ENCODE results near the gene CD86.

- TF ChIP-seq CTCF (IDR thresholded peaks at IDR 0.05) (no peak), POLR2A (IDR thresholded peaks at IDR 0.05) (no peak), EP300 (IDR thresholded peaks at IDR 0.05; ENCODE audit: low read depth) (no peak), POLR2AphosphoS5 (IDR thresholded peaks at IDR 0.05) (no peak)
Measured at GRCh38 chr3:122011396-122011795, 43.8 kb upstream of the CD86 start.
